ENCODE data around the gene ITCH.
"Not testable (repeated sequence)": the region's sequence is repeated elsewhere in the genome, so short reads cannot be mapped to it uniquely, and the experiment has no call there.

Gene ITCH

DNA sequence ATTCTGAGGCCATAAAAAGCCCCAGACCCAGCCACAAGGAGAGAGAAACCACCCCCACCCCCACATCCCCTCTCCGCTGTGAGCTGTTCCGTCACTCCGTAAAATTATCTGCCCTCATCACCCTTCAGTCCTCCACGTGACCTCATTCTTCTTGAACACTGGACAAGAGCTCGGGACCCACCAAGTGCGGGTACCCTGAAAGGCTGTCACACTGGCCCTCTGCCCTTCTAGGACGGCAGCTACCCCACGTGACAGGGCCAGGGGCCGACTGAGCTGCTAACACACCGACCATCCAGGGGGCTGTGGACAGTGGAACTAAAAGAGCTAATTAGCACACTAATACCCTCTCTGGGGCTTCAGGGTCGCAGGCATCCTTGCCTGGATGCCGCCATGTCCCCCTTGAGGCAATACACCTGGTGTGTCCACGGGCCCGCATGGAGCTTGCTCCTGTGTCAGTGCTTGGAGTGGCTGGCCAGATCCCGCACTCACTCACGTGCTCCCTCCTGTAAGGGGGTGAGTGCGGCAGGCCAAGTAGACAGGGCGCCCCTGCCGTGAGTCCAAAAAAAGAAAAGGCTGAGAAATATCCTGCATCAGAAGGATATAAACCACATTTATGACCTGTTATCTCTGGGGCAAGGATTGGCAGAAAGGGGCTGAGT is 30.7 kb upstream of the ITCH start:
- H3K9me3 ChIP-seq = no peaks in the 10 kb centered on the region
- no peak overlapping the region for H3K4me3 ChIP-seq
- H3K36me3 ChIP-seq = no peaks in the 10 kb centered on the region
- no peak for DNase-seq
- H3K27ac ChIP-seq = no peak overlapping the region
- H3K27me3 ChIP-seq = no peaks in the 10 kb centered on the region
- TF ChIP-seq, protein P1, sequence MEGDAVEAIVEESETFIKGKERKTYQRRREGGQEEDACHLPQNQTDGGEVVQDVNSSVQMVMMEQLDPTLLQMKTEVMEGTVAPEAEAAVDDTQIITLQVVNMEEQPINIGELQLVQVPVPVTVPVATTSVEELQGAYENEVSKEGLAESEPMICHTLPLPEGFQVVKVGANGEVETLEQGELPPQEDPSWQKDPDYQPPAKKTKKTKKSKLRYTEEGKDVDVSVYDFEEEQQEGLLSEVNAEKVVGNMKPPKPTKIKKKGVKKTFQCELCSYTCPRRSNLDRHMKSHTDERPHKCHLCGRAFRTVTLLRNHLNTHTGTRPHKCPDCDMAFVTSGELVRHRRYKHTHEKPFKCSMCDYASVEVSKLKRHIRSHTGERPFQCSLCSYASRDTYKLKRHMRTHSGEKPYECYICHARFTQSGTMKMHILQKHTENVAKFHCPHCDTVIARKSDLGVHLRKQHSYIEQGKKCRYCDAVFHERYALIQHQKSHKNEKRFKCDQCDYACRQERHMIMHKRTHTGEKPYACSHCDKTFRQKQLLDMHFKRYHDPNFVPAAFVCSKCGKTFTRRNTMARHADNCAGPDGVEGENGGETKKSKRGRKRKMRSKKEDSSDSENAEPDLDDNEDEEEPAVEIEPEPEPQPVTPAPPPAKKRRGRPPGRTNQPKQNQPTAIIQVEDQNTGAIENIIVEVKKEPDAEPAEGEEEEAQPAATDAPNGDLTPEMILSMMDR (IDR thresholded peaks at IDR 0.05) = no peak
- intact Hi-C loops (cut with DNase I; ENCODE audit: low total_unique reads) = no loop called here
- no peaks in the 10 kb centered on the region for H3K4me1 ChIP-seq

DNA sequence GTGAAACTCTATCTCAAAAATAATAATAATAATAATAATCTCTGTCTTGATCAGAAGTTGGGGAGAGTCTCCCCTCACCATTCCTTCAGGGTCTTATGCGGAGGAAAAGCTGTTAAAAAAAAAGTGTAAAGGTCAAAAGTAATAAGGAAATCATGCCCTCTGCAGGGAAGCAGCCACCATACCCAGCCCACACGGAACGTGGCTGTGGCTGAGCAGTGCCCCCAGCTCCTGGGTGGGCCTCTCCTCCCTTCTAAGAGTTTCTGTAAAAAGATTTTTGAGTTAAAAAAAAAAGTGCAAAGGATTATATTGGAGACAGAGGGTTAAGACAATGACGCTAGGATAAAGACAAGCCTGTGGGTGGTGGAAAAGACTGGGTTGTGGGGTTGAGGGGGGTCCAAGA is 29.3 kb upstream of the ITCH start:
- H3K27ac ChIP-seq = no peak overlapping the region
- no peaks in the 10 kb centered on the region for H3K9me3 ChIP-seq
- TF ChIP-seq, protein P1 (IDR thresholded peaks at IDR 0.05) = no peak
- H3K4me1 ChIP-seq = no peaks in the 10 kb centered on the region
- H3K27me3 ChIP-seq = no peaks in the 10 kb centered on the region
- no peaks in the 10 kb centered on the region for H3K36me3 ChIP-seq
- no peak overlapping the region for H3K4me3 ChIP-seq
- intact Hi-C loops (cut with DNase I; ENCODE audit: low total_unique reads) = no loop called here
- DNase-seq = no peak

DNA sequence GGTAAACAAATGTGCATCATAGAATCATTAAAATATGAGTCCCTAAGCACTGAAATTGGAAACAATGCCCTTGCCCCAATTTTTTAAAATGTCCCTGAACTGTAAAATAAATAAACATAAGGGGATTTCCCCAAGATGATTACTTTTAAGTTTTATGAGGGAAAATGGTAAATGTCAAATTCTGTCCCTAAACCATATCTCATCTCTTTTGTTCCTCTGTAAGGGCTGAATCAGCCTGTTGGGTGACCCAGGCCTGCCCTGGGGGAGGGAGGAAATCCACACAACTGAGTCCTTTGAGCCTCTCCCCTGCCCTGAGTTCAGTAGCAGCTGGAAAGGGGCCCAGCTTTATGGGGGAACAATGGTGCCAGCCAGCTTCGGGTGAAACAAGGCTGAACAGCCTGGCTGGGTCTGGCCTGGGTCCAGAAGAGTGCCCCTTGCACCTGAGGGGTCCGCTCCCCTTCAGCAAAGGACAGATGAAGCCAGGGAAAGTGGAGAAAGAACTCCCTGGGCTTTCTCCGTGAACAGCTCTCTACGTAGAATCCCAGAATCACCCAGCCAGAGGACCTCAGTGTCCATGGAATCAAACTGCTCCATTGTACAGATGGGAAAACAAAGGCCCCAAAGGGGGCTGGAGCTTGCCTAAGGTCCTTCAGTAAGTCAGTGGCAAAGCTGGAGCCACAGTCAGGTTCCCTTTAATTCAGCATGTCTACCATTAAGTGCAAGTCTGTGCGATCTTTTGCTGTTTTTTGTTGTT is 28.2 kb upstream of the ITCH start:
- H3K27ac ChIP-seq = no peak overlapping the region
- H3K4me1 ChIP-seq = no peaks in the 10 kb centered on the region
- no peaks in the 10 kb centered on the region for H3K27me3 ChIP-seq
- H3K4me3 ChIP-seq = no peak overlapping the region
- TF ChIP-seq, protein P1 (IDR thresholded peaks at IDR 0.05) = no peak
- intact Hi-C loops (cut with DNase I; ENCODE audit: low total_unique reads) = no loop called here
- DNase-seq = no peak
- H3K9me3 ChIP-seq = no peaks in the 10 kb centered on the region
- no peaks in the 10 kb centered on the region for H3K36me3 ChIP-seq

DNA sequence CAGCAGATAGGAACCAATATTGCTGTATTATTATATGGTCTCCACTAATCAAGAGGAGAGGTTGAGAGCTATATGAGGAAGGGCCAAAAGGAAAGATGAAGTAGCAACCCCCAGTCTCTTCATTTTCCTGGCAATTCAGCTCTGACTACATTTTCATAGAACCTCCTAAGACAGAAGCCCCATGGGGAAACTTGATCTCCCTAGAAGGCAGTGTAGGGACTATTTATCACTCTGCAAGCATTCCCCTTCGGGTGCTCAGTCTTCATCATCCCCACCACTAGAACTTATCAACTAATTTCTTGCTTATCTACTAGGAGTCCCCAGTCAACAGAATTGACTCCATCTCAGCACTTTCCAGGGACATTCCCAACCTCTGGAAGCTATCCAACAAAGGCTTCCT is 25.5 kb upstream of the ITCH start:
- no peak overlapping the region for H3K4me3 ChIP-seq
- H3K27ac ChIP-seq = no peak overlapping the region
- intact Hi-C loops (cut with DNase I; ENCODE audit: low total_unique reads) = no loop called here
- H3K27me3 ChIP-seq = no peaks in the 10 kb centered on the region
- no peaks in the 10 kb centered on the region for H3K4me1 ChIP-seq
- TF ChIP-seq, protein P1 (IDR thresholded peaks at IDR 0.05) = no peak
- no peaks in the 10 kb centered on the region for H3K9me3 ChIP-seq
- no peaks in the 10 kb centered on the region for H3K36me3 ChIP-seq
- DNase-seq = no peak

DNA sequence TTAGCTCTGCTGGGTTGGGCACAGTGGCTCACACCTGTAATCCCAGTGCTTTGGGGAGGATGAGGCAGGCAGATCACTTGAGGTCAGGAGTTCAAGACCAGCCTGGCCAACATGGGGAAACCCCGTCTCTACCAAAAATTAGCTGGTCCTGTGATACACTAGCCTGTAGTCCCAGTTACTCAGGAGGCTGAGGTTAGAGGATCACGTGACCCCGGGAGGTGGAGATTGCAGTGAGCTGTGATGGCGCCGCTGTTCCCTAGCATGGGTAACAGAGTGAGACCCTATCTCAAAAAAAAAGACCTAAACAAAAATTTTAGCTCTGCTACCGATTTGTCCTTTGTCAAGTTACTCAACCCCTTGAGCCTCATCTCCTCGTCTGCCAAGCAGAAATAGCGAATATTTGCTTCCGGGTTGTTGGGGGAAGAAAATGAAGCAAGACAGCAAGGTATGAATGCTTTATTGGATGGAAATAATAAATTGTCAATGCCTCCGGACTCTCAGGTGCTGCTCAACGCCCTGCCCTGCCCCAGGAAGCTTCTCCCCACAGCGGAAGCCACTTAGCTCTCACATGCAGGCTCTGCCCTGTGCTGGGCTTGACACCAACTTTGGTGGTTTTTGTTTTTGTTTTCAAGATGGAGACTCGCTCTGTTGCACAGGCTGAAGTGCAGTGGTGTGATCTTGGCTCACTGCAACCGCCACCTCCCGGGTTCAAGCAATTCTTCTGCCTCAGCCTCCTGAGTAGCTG is 24.9 kb upstream of the ITCH start:
- DNase-seq = no peak
- H3K4me1 ChIP-seq = no peaks in the 10 kb centered on the region
- TF ChIP-seq, protein P1 (IDR thresholded peaks at IDR 0.05) = no peak
- no peak overlapping the region for H3K4me3 ChIP-seq
- intact Hi-C loops (cut with DNase I; ENCODE audit: low total_unique reads) = no loop called here
- no peaks in the 10 kb centered on the region for H3K27me3 ChIP-seq
- H3K27ac ChIP-seq = no peak overlapping the region
- H3K36me3 ChIP-seq = no peaks in the 10 kb centered on the region
- no peaks in the 10 kb centered on the region for H3K9me3 ChIP-seq

DNA sequence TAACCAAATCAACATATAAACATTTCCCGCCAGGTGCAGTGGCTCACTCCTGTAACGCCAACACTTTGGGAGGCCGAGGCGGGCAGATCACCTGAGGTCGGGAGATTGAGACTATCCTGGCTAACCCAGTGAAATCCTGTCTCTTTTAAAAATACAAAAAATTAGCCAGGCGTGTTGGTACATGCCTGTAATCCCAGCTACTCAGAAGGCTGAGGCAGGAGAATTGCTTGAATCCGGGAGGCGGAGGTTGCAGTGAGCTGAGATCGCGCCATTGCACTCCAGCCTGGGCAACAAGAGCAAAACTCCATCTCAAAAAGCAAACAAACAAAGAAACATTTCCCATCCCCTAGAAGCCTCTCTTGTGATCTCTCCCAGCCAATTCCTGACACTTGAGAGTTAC is 22.3 kb upstream of the ITCH start:
- H3K9me3 ChIP-seq; H3K27ac ChIP-seq; H3K4me3 ChIP-seq; H3K4me1 ChIP-seq; intact Hi-C loops (cut with DNase I; ENCODE audit: low total_unique reads); H3K36me3 ChIP-seq; DNase-seq; H3K27me3 ChIP-seq: not testable (repeated sequence)

DNA sequence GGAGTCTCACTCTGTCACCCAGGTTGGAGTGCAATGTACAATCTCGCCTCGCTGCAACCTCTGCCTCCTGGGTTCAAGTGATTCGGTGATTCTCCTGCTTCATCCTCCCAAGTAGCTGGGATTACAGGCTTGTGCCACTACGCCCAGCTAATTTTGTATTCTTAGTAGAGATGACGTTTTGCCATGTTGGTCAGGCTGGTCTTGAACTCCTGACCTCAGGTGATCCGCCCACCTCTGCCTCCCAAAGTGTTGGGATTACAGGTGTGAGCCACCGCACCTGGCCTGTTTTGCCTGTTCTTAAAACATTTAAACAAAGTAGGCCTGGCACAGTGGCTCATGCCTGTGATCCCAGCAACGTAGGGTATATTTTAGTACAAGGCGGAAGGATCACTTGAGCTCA is 21.9 kb upstream of the ITCH start:
- H3K27ac ChIP-seq; H3K4me3 ChIP-seq; H3K36me3 ChIP-seq; intact Hi-C loops (cut with DNase I; ENCODE audit: low total_unique reads); H3K4me1 ChIP-seq; DNase-seq; H3K9me3 ChIP-seq; H3K27me3 ChIP-seq: not testable (repeated sequence)

Data from tibial artery (tissue), 4 donors.